ENCODE results near the gene TEX30. TPM values are rescaled to one million over a fixed set of nuclear protein-coding genes. Genes with fewer than 3 reads are reported as not detected.
A peak's percentile ranks its signal among the peaks of the same experiment; 100 is the strongest.

The TEX30 gene
- total and polyA plus RNA-seq, 2 donors: 26.4 to 28.9 TPM

- Histone ChIP-seq H3K4me1 (ENCODE audit: control insufficient read depth in 2 of 2, insufficient read depth in 2 of 2, low read length in 2 of 2) (no peaks in the 10 kb centered on the region), H3K27me3 (ENCODE audit: control insufficient read depth in 2 of 2, insufficient read depth in 1 of 2, low read length in 1 of 2) (no peaks in the 10 kb centered on the region), H3K27ac (ENCODE audit: low read depth in 1 of 2, low read length in 1 of 2) (no peak overlapping the region), H3K4me3 (ENCODE audit: low read length in 2 of 2) (no peak overlapping the region), H3K36me3 (ENCODE audit: control insufficient read depth in 2 of 2, insufficient read depth in 2 of 2, low read length in 1 of 2) (no peaks in the 10 kb centered on the region), H3K9me3 (ENCODE audit: control insufficient read depth in 2 of 2, insufficient read depth in 1 of 2, low read length in 1 of 2) (no peaks in the 10 kb centered on the region)
- DNase-seq (ENCODE audit: low read depth in 6 of 9, low spot score in 9 of 9): no peak
- 97% methylated on average over 1 of the region's 1 CpG for WGBS
Measured at GRCh38 chr13:102757006-102757405, 16.6 kb downstream of the TEX30 start.

DNA sequence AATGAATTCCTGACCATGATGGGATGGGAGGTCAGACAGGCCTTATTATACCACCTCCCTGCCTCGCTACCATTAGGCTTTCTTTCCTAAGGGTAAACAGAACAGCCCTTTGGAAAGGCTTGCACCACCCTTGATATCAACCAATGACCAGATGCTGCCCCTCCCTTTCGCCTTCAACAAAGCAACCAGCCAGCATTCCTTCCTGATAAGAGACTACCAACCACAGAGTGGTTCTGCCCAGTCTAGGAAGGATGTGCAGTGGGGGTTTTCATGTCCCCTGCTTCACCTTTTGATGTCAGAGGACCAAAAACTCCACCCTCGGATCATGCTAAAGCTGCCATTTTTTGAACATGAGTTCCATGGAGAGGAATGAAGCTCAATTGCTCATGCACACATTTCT lies 21.7 kb downstream of the TEX30 start:
- Histone ChIP-seq H3K36me3 (ENCODE audit: control insufficient read depth in 2 of 2, insufficient read depth in 2 of 2, low read length in 1 of 2) (no peaks in the 10 kb centered on the region), H3K27ac (ENCODE audit: low read depth in 1 of 2, low read length in 1 of 2) (no peak overlapping the region), H3K4me3 (ENCODE audit: low read length in 2 of 2) (no peak overlapping the region), H3K9me3 (ENCODE audit: control insufficient read depth in 2 of 2, insufficient read depth in 1 of 2, low read length in 1 of 2) (no peaks in the 10 kb centered on the region), H3K4me1 (ENCODE audit: control insufficient read depth in 2 of 2, insufficient read depth in 2 of 2, low read length in 2 of 2) (no peaks in the 10 kb centered on the region), H3K27me3 (ENCODE audit: control insufficient read depth in 2 of 2, insufficient read depth in 1 of 2, low read length in 1 of 2) (no peaks in the 10 kb centered on the region)
- no peak for DNase-seq (ENCODE audit: low read depth in 6 of 9, low spot score in 9 of 9)
- 95% methylated on average over 3 of the region's 3 CpGs for WGBS

GRCh38 chr13:102742506-102742905 lies 31.1 kb downstream of the TEX30 start:
- H3K27ac ChIP-seq (ENCODE audit: low read depth in 1 of 2, low read length in 1 of 2): no peak overlapping the region
- H3K4me3 ChIP-seq (ENCODE audit: low read length in 2 of 2): no peak overlapping the region
- no peaks in the 10 kb centered on the region for H3K36me3 ChIP-seq (ENCODE audit: control insufficient read depth in 2 of 2, insufficient read depth in 2 of 2, low read length in 1 of 2)
- DNase-seq (ENCODE audit: low read depth in 6 of 9, low spot score in 9 of 9): no peak
- no peaks in the 10 kb centered on the region for H3K9me3 ChIP-seq (ENCODE audit: control insufficient read depth in 2 of 2, insufficient read depth in 1 of 2, low read length in 1 of 2)
- no peaks in the 10 kb centered on the region for H3K4me1 ChIP-seq (ENCODE audit: control insufficient read depth in 2 of 2, insufficient read depth in 2 of 2, low read length in 2 of 2)
- no peaks in the 10 kb centered on the region for H3K27me3 ChIP-seq (ENCODE audit: control insufficient read depth in 2 of 2, insufficient read depth in 1 of 2, low read length in 1 of 2)

GRCh38 chr13:102742101-102742500 lies 31.5 kb downstream of the TEX30 start:
- Histone ChIP-seq H3K4me1 (ENCODE audit: control insufficient read depth in 2 of 2, insufficient read depth in 2 of 2, low read length in 2 of 2) (no peaks in the 10 kb centered on the region), H3K27ac (ENCODE audit: low read depth in 1 of 2, low read length in 1 of 2) (no peak overlapping the region), H3K36me3 (ENCODE audit: control insufficient read depth in 2 of 2, insufficient read depth in 2 of 2, low read length in 1 of 2) (no peaks in the 10 kb centered on the region), H3K9me3 (ENCODE audit: control insufficient read depth in 2 of 2, insufficient read depth in 1 of 2, low read length in 1 of 2) (no peaks in the 10 kb centered on the region), H3K4me3 (ENCODE audit: low read length in 2 of 2) (no peak overlapping the region), H3K27me3 (ENCODE audit: control insufficient read depth in 2 of 2, insufficient read depth in 1 of 2, low read length in 1 of 2) (no peaks in the 10 kb centered on the region)
- no peak for DNase-seq (ENCODE audit: low read depth in 6 of 9, low spot score in 9 of 9)
- WGBS: 80% methylated on average over 1 of the region's 1 CpG

- H3K4me3 ChIP-seq (ENCODE audit: low read length in 2 of 2): no peak overlapping the region
- DNase-seq (ENCODE audit: low read depth in 6 of 9, low spot score in 9 of 9): no peak
- no peaks in the 10 kb centered on the region for H3K4me1 ChIP-seq (ENCODE audit: control insufficient read depth in 2 of 2, insufficient read depth in 2 of 2, low read length in 2 of 2)
- H3K9me3 ChIP-seq (ENCODE audit: control insufficient read depth in 2 of 2, insufficient read depth in 1 of 2, low read length in 1 of 2): no peaks in the 10 kb centered on the region
- H3K36me3 ChIP-seq (ENCODE audit: control insufficient read depth in 2 of 2, insufficient read depth in 2 of 2, low read length in 1 of 2): no peaks in the 10 kb centered on the region
- H3K27me3 ChIP-seq (ENCODE audit: control insufficient read depth in 2 of 2, insufficient read depth in 1 of 2, low read length in 1 of 2): no peaks in the 10 kb centered on the region
- H3K27ac ChIP-seq (ENCODE audit: low read depth in 1 of 2, low read length in 1 of 2): no peak overlapping the region
- WGBS: 42% methylated on average over 8 of the region's 8 CpGs
Measured at GRCh38 chr13:102729560-102730270, 43.9 kb downstream of the TEX30 start.

DNA sequence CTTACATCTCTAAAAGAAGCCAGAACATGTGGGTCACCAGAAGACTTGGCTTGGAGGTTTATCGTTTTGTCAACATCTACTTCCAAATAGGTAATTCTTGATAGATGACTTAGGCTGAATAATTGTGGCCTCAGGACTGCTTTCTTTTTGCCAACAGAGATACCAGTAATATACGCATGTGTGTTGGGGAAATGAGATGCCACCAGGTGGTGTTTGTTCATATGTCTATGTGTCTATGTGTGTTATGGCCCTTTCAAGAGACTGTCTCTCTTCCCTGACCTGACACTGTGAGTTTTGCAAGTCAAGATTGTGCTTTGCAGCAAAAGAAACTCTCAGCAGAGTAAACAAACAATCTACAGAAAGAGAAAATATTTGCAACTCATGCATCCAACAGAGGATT lies 47.2 kb downstream of the TEX30 start:
- Histone ChIP-seq H3K27me3 (ENCODE audit: control insufficient read depth in 2 of 2, insufficient read depth in 1 of 2, low read length in 1 of 2) (no peaks in the 10 kb centered on the region), H3K4me1 (ENCODE audit: control insufficient read depth in 2 of 2, insufficient read depth in 2 of 2, low read length in 2 of 2) (no peaks in the 10 kb centered on the region), H3K36me3 (ENCODE audit: control insufficient read depth in 2 of 2, insufficient read depth in 2 of 2, low read length in 1 of 2) (no peaks in the 10 kb centered on the region), H3K9me3 (ENCODE audit: control insufficient read depth in 2 of 2, insufficient read depth in 1 of 2, low read length in 1 of 2) (no peaks in the 10 kb centered on the region), H3K27ac (ENCODE audit: low read depth in 1 of 2, low read length in 1 of 2) (no peak overlapping the region), H3K4me3 (ENCODE audit: low read length in 2 of 2) (no peak overlapping the region)
- DNase-seq (ENCODE audit: low read depth in 6 of 9, low spot score in 9 of 9): peak in 4 of 9 donors; percentile 4 to 36 (median 6)
- 75% methylated on average over 2 of the region's 2 CpGs for WGBS

GRCh38 chr13:102724923-102725322 lies 48.7 kb downstream of the TEX30 start:
- WGBS: 83% methylated on average over 6 of the region's 6 CpGs
- Histone ChIP-seq H3K27ac (ENCODE audit: low read depth in 1 of 2, low read length in 1 of 2) (no peak overlapping the region), H3K4me1 (ENCODE audit: control insufficient read depth in 2 of 2, insufficient read depth in 2 of 2, low read length in 2 of 2) (no peaks in the 10 kb centered on the region), H3K36me3 (ENCODE audit: control insufficient read depth in 2 of 2, insufficient read depth in 2 of 2, low read length in 1 of 2) (no peaks in the 10 kb centered on the region), H3K9me3 (ENCODE audit: control insufficient read depth in 2 of 2, insufficient read depth in 1 of 2, low read length in 1 of 2) (no peaks in the 10 kb centered on the region), H3K27me3 (ENCODE audit: control insufficient read depth in 2 of 2, insufficient read depth in 1 of 2, low read length in 1 of 2) (no peaks in the 10 kb centered on the region), H3K4me3 (ENCODE audit: low read length in 2 of 2) (no peak overlapping the region)
- DNase-seq (ENCODE audit: low read depth in 6 of 9, low spot score in 9 of 9): peak in 1 of 9 donors; percentile 14

DNA sequence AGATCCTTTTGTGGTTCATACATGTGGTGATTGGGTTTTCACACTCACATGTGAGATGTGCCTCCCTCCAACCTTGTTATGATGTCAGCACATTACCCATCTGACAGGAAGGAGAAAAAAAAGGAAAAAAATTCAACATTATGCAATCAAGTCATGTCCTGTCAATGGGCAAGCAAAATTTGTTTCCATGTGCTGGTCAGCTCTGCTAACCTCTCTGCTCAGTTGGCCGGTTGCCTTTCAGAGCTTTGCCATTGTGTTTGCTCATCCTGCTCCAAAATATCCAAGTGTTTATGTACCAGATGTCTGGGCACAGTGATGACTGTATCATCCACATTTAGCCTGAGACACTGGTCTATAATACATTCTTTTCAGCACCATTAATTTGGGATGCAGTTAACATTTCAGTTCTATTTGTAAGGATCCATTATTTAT lies 51.8 kb downstream of the TEX30 start:
- no peak overlapping the region for H3K27ac ChIP-seq (ENCODE audit: low read depth in 1 of 2, low read length in 1 of 2)
- H3K27me3 ChIP-seq (ENCODE audit: control insufficient read depth in 2 of 2, insufficient read depth in 1 of 2, low read length in 1 of 2): no peaks in the 10 kb centered on the region
- H3K4me1 ChIP-seq (ENCODE audit: control insufficient read depth in 2 of 2, insufficient read depth in 2 of 2, low read length in 2 of 2): no peaks in the 10 kb centered on the region
- 39% methylated on average over 1 of the region's 1 CpG for whole genome bisulfite sequencing
- no peak for DNase-seq (ENCODE audit: low read depth in 6 of 9, low spot score in 9 of 9)
- no peaks in the 10 kb centered on the region for H3K36me3 ChIP-seq (ENCODE audit: control insufficient read depth in 2 of 2, insufficient read depth in 2 of 2, low read length in 1 of 2)
- no peaks in the 10 kb centered on the region for H3K9me3 ChIP-seq (ENCODE audit: control insufficient read depth in 2 of 2, insufficient read depth in 1 of 2, low read length in 1 of 2)
- H3K4me3 ChIP-seq (ENCODE audit: low read length in 2 of 2): no peak overlapping the region

DNA sequence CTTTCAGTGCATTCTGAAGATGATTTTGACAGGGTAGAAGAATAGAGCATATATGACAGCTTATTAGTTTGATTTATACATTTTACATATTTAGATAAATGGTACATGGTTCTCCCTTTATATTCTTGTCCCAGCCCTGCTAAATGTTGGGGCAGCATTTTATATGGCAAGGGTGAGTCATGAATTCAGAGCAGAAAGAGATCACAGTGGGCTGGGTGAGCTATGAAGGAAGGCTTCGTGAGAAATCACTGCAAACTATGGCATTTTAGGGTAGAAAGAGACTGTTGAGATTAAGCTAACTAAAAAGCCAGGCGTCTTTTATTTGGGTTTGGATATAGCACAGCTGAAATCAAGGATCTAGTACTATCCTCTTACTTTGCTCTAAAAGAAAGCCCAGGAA lies 54.8 kb downstream of the TEX30 start:
- Histone ChIP-seq H3K4me3 (ENCODE audit: low read length in 2 of 2) (no peak overlapping the region), H3K4me1 (ENCODE audit: control insufficient read depth in 2 of 2, insufficient read depth in 2 of 2, low read length in 2 of 2) (no peaks in the 10 kb centered on the region), H3K27ac (ENCODE audit: low read depth in 1 of 2, low read length in 1 of 2) (no peak overlapping the region), H3K36me3 (ENCODE audit: control insufficient read depth in 2 of 2, insufficient read depth in 2 of 2, low read length in 1 of 2) (no peaks in the 10 kb centered on the region), H3K9me3 (ENCODE audit: control insufficient read depth in 2 of 2, insufficient read depth in 1 of 2, low read length in 1 of 2) (no peaks in the 10 kb centered on the region), H3K27me3 (ENCODE audit: control insufficient read depth in 2 of 2, insufficient read depth in 1 of 2, low read length in 1 of 2) (no peaks in the 10 kb centered on the region)
- DNase-seq (ENCODE audit: low read depth in 6 of 9, low spot score in 9 of 9): no peak
- WGBS: over 99% methylated on average over 2 of the region's 2 CpGs

All from thymus (tissue), 11 donors.